GM10248 (cell line): ENCODE measurements around the gene OXER1.

ENCODE experiments used
- CTCF ChIA-PET: fragments of 300-600 bp; sonication (Branson Sonifier 250); formaldehyde crosslinking; extraction: SDS; loops from one replicate; lab custom pipeline; 2021; ENCODE audit warnings: antibody characterized with exemption; lab: Yijun Ruan, JAX
- POLR2A ChIA-PET: fragments of 350-650 bp; sonication (Branson Sonifier 250); formaldehyde crosslinking; extraction: SDS; loops from one replicate; lab custom pipeline; 2020; ENCODE audit warnings: antibody characterized with exemption; lab: Yijun Ruan, JAX
- DNase-seq: peaks from one replicate; pipeline ENCODE4 v3.0.0; 2012; ENCODE audit errors: extremely low spot score
- TF ChIP-seq, protein P1 (sequence below): IDR thresholded peaks from 2 replicates; pipeline ENCODE4 v1.5.1; 2012; ENCODE audit warnings: mild to moderate bottlenecking, low read depth; ENCODE audit errors: extremely low read depth, missing control alignments, control extremely low read depth

Gene OXER1

DNA sequence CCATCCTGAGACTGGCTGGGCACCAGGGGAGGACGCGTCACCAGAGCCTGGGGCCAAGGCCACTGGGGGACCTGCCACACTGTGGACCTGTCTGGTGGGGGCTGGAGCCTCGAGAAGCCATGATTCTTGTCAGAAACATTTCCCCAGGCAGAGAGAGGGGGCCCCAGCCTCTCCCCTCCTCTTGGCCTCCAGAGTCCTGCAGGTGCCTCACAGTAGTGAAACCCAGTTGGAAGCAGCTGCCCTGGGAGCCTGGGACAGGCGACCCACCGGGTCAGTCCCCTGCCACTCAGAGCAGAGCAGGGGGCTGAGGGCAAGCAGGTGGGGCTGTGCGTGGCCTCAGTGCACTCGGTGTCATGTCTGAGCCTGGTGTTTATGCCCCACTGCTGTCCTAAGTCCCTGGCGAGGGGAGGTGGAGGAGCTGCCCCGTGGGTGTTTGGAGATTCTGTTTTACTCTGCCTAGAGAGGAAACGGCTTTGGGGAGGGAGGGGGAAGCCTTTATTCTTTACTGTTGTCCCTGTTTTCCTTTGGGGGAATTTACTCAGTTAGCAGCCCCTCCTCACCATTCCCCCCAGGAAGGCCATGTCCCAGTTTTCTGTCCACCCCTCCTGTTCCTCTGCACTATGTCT is 7.7 kb downstream of the OXER1 start:
- ChIA-PET POLR2A (no interaction called here), CTCF (interaction anchor here (3.1 kb wide), 1 partner anchor 13 kb away, joined by 17 read pairs; no protein-coding TSS in a partner anchor)
- TF ChIP-seq, protein P1, sequence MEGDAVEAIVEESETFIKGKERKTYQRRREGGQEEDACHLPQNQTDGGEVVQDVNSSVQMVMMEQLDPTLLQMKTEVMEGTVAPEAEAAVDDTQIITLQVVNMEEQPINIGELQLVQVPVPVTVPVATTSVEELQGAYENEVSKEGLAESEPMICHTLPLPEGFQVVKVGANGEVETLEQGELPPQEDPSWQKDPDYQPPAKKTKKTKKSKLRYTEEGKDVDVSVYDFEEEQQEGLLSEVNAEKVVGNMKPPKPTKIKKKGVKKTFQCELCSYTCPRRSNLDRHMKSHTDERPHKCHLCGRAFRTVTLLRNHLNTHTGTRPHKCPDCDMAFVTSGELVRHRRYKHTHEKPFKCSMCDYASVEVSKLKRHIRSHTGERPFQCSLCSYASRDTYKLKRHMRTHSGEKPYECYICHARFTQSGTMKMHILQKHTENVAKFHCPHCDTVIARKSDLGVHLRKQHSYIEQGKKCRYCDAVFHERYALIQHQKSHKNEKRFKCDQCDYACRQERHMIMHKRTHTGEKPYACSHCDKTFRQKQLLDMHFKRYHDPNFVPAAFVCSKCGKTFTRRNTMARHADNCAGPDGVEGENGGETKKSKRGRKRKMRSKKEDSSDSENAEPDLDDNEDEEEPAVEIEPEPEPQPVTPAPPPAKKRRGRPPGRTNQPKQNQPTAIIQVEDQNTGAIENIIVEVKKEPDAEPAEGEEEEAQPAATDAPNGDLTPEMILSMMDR = no peak
- DNase-seq = no peak

DNA sequence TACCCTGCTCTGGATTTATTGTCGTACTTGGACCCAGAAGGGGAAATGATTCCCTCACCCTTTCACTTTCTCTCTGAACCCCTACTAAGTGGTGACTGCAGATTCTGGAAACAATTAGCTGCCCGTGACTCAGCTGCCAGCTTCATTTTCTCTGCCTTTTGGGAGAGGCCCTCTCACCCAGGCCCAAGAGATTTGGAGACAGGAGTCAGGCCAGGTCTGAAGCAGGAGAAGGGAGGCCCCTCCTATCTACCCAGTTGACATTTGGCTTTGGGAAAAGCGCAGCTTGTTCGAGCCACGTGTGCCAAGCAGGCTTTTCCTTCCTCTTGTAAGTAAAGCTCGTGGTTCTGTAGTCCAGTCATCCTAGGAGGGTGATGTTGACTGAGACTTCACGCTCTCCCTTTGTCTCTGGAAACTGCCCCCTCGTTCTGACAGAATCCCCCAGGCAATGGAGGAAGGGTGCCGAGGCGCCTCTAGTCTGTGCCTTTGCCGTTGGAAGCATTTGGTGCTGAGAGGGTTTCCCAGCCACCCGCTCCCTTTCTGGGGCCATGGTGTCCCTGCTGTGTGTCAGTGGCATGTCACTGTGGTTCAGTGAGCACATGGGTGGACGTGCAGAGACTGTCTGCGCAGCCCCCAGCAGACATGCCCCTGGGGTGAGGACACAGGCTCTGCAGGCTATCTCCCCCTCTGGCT is 8.6 kb downstream of the OXER1 start:
- DNase-seq = peak; percentile 37
- TF ChIP-seq, protein P1 = no peak
- ChIA-PET POLR2A (no interaction called here), CTCF (interaction anchor here (0.7 to 5.2 kb wide), 3 partner anchors 9 to 822 kb away, joined by 3 to 23 read pairs (median 3); partner anchors contain the start of gene OXER1)

DNA sequence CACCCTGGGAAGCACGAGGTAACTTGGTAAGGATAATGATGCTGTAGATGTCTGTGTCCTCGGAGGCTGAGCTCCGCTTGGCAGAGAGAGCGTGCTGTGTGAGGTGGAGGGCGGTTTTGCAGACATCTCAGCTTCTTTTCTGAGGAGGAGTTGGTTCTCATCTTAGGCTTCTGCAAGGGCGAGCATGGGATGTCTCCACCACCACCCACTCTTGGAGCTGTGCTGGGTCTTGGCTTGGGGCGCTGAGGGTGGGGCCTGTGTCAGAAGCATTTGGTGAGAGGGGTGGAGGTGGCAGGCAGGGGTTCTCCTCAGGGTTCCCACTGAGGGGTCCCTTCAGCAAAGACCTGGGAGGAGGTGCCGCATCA is 9.2 kb downstream of the OXER1 start:
- POLR2A ChIA-PET = no interaction called here
- TF ChIP-seq, protein P1 = no peak
- CTCF ChIA-PET = interaction anchor here (0.7 to 5.2 kb wide), 5 partner anchors 10 to 822 kb away, joined by 3 to 28 read pairs (median 17); partner anchors contain the start of gene OXER1
- peak; percentile 22 for DNase-seq

DNA sequence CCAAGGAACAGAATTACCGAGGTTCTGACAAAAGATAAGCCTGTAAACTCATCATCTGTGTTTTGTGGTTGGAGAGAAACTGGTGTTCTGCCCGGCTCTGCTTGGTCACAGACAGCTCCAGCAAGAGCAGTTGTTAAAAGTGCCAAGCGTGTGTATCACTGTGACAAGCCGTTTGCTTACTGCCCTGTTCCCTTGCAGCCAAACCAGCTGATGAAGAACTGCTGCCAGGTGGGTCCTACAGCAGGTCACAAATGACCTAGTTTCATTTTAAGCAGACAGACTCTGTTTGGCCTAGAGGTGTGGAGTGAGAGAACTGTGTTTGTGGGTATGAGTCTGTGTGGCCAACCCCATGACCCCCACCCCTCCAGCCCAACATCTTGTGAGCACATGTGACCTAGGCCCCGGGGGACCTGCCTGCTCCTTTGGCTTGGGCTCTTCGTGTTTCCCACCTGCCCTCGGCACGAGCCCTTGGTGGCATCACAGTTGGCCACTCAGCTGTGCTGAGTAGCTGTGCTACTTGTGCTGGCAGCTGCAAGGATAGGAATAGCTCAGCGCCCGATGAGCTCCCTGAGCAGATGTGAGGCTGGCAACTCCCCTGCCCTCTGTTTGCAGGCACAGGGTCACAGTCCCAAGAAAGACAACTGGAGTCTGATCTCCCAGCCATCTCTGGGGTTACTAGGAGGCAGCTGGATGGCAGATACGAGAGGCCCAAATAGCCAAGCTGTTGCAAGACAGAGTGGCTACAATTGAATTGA is 9.7 kb downstream of the OXER1 start:
- TF ChIP-seq, protein P1 = no peak
- CTCF ChIA-PET = interaction anchor here (0.7 to 5.2 kb wide), 7 partner anchors 9 to 823 kb away, joined by 3 to 28 read pairs (median 3); partner anchors contain the start of gene OXER1
- POLR2A ChIA-PET = no interaction called here
- peak; percentile 55 for DNase-seq

DNA sequence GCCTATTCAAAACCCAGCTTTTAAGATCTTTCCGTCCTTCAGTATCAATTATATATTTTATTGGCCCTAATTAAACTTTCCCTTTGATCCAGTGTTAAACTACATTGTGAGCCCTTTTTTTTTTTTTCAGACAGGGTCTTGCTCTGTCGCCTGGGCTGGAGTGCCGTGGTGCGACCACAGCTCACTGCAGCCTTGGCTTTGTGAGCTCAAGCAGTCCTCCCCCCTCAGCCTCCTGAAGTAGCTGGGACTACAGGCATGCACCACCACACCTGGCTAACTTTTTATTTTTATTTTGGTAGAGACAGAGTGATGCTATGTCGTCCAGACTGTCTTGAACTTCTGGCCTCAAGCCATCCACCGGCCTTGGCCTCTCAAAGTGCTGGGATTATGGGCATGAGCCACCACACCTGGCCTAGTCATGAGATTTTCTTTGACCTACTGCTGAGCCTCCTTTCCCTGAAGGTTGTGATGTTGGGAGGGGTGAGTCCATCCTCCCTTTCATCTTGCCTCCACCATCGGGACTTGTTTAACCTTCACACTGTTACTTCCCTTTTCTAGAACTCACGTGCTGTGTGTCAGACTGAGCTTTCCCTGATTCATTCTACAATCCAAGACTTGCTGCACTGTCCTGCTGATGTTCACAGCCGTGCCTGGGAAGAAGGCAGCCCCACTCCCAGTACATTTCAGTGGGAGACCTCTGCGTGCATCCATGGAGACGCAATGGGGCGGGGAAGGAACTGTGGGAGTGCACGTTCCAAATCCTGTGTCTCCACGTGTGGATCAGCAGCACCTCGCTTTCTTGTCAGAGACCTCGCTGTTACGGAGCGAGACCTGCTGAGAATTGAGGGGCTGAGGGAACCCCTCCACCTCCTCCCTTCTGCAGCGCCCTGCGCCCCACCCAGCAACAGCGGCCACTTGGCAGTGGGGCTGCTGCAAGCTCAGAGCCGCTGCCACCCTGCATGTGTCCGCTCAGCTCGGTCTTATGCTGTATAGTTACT is 10.8 kb downstream of the OXER1 start:
- peak; percentile 35 for DNase-seq
- TF ChIP-seq, protein P1 = no peak
- ChIA-PET POLR2A (interaction anchor here (0.6 kb wide), 1 partner anchor 30 kb away, joined by 3 read pairs; no protein-coding TSS in a partner anchor), CTCF (interaction anchor here (0.6 to 5.2 kb wide), 7 partner anchors 10 to 89 kb away, joined by 3 to 28 read pairs (median 3); no protein-coding TSS in a partner anchor)
